Endothelial cell of umbilical vein (primary cell): ENCODE data around the gene PHLPP1.

Experiments used
- EZH2 ChIP-seq: IDR thresholded peaks from 2 replicates; pipeline ENCODE4 v1.6.1; 2012; ENCODE audit warnings: borderline replicate concordance, low read depth, mild to moderate bottlenecking, moderate library complexity, low read length, inconsistent platforms; ENCODE audit not compliant: severe bottlenecking
- GATA2 ChIP-seq: IDR thresholded peaks from 2 replicates; pipeline ENCODE4 v1.7.0; 2011; ENCODE audit warnings: low read depth, mild to moderate bottlenecking, moderate library complexity, mixed read lengths, low read length; ENCODE audit not compliant: insufficient read length, insufficient read depth
- JUN ChIP-seq: IDR thresholded peaks from 2 replicates; pipeline ENCODE4 v1.6.1; 2011; ENCODE audit warnings: borderline replicate concordance, low read depth; ENCODE audit not compliant: insufficient read length, insufficient read depth
- MYC ChIP-seq: IDR thresholded peaks from one replicate; pipeline ENCODE4 v1.6.1; 2011; ENCODE audit warnings: mild to moderate bottlenecking, low read depth, low read length
- POLR2A ChIP-seq: IDR thresholded peaks from 2 replicates; pipeline ENCODE4 v1.6.1; 2012; ENCODE audit warnings: low read depth, mild to moderate bottlenecking, control low read depth, low read length
- POLR2AphosphoS5 ChIP-seq: IDR thresholded peaks from 2 replicates; pipeline ENCODE4 v1.6.1; 2012; ENCODE audit warnings: low read depth, mild to moderate bottlenecking, control low read depth, low read length, moderate library complexity; ENCODE audit not compliant: insufficient read depth
- TF ChIP-seq, protein P1 (sequence below), 2 donors: IDR thresholded peaks; 1 replicate in 1 of 2; 2 replicates in 1 of 2; pipeline ENCODE4 v1.5.1; 2011; ENCODE audit warnings: low read length in 2 of 2, mild to moderate bottlenecking in 2 of 2, moderate library complexity in 2 of 2, control low read depth in 1 of 2, inconsistent platforms in 1 of 2, low read depth in 1 of 2; ENCODE audit not compliant: insufficient read depth in 1 of 2; ENCODE audit errors: extremely low read depth in 1 of 2
- TF ChIP-seq, protein P2 (sequence below): IDR thresholded peaks from 2 replicates; pipeline ENCODE4 v1.6.1; 2011; ENCODE audit not compliant: insufficient read depth, insufficient read length

GRCh38 chr18:62784966-62785413 is 69.6 kb downstream of the PHLPP1 start:
- TF ChIP-seq, protein P1, sequence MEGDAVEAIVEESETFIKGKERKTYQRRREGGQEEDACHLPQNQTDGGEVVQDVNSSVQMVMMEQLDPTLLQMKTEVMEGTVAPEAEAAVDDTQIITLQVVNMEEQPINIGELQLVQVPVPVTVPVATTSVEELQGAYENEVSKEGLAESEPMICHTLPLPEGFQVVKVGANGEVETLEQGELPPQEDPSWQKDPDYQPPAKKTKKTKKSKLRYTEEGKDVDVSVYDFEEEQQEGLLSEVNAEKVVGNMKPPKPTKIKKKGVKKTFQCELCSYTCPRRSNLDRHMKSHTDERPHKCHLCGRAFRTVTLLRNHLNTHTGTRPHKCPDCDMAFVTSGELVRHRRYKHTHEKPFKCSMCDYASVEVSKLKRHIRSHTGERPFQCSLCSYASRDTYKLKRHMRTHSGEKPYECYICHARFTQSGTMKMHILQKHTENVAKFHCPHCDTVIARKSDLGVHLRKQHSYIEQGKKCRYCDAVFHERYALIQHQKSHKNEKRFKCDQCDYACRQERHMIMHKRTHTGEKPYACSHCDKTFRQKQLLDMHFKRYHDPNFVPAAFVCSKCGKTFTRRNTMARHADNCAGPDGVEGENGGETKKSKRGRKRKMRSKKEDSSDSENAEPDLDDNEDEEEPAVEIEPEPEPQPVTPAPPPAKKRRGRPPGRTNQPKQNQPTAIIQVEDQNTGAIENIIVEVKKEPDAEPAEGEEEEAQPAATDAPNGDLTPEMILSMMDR (IDR thresholded peaks at IDR 0.05; ENCODE audit: extremely low read depth in 1 of 2, insufficient read depth in 1 of 2, low read depth in 1 of 2, low read length in 2 of 2) = no peak
- TF ChIP-seq POLR2A (no peak), POLR2AphosphoS5 (no peak), EZH2 (no peak), JUN (no peak), GATA2 (no peak), MYC (no peak)
- TF ChIP-seq, protein P2, sequence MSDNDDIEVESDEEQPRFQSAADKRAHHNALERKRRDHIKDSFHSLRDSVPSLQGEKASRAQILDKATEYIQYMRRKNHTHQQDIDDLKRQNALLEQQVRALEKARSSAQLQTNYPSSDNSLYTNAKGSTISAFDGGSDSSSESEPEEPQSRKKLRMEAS = no peak
